Spleen (tissue), 11 donors: ENCODE results near the gene PITPNB. TPM values are rescaled to one million over a fixed set of nuclear protein-coding genes. Genes with fewer than 3 reads are reported as not detected.

Source experiments
- DNase-seq: peaks from one replicate; pipeline ENCODE4 v3.0.0-alpha.2; 2020
- H3K27ac ChIP-seq, 8 donors: fragments of 200-600 bp; sonication (generic) in 7 of 8; 1 replicate in 4 of 8; 2 replicates in 4 of 8; pipeline versions ENCODE4 v1.5.0 to v1.8.0; 2016 to 2021; ENCODE audit warnings: inconsistent platforms in 4 of 8, mild to moderate bottlenecking in 4 of 8, moderate library complexity in 1 of 8
- H3K27me3 ChIP-seq, 7 donors: fragments of 200-600 bp; sonication (generic) in 6 of 7; replicated peaks in 1 of 7; 1 replicate in 4 of 7; 2 replicates in 3 of 7; pipeline versions ENCODE4 v1.5.0 to v1.8.0; 2016 to 2021; ENCODE audit warnings: inconsistent platforms in 3 of 7, mild to moderate bottlenecking in 1 of 7
- H3K36me3 ChIP-seq, 6 donors: fragments of 200-600 bp; sonication (generic) in 5 of 6; 1 replicate in 4 of 6; 2 replicates in 2 of 6; pipeline versions ENCODE4 v1.5.0 to v1.8.0; 2016 to 2021; ENCODE audit warnings: inconsistent platforms in 2 of 6
- H3K4me1 ChIP-seq, 6 donors: fragments of 200-600 bp; sonication (generic) in 5 of 6; 1 replicate in 3 of 6; 2 replicates in 3 of 6; pipeline versions ENCODE4 v1.5.0 to v1.8.0; 2016 to 2021; ENCODE audit warnings: inconsistent platforms in 3 of 6
- H3K4me3 ChIP-seq, 8 donors: fragments of 200-600 bp; sonication (generic) in 7 of 8; 1 replicate in 4 of 8; 2 replicates in 4 of 8; pipeline versions ENCODE4 v1.5.0 to v1.8.0; 2016 to 2021; ENCODE audit warnings: inconsistent platforms in 4 of 8, mild to moderate bottlenecking in 4 of 8, moderate library complexity in 2 of 8
- H3K9me3 ChIP-seq, 8 donors: fragments of 200-600 bp; sonication (generic) in 7 of 8; 1 replicate in 4 of 8; 2 replicates in 4 of 8; pipeline versions ENCODE4 v1.5.0 to v1.8.0; 2016 to 2021; ENCODE audit warnings: inconsistent platforms in 4 of 8
- POLR2A ChIP-seq, 3 donors: fragments of 450-650 bp; IDR thresholded peaks; one replicate each; pipeline ENCODE4 v1.5.1; 2017; ENCODE audit warnings: antibody characterized with exemption in 3 of 3, mild to moderate bottlenecking in 1 of 3
- POLR2AphosphoS5 ChIP-seq, 3 donors: sonication (generic); formaldehyde crosslinking; IDR thresholded peaks; one replicate each; pipeline ENCODE4 v1.5.1; 2017; ENCODE audit warnings: antibody characterized with exemption in 3 of 3
- WGBS, 5 donors: extraction: QIAGEN DNeasy Blood & Tissue Kit in 3 of 5; methylation state at CpG; one replicate each; pipeline versions ENCODE4 v1.1.5 to v1.1.7; 2013 to 2018; 5-methylcytosine and 5-hydroxymethylcytosine counted together
- intact Hi-C: fragments of 100-400 bp; cut with DNase I; formaldehyde crosslinking; loops from one replicate; pipeline ENCODE4 v1.15.0; 2023; ENCODE audit warnings: low total_unique reads
- polyA plus RNA-seq, 3 donors: library from polyadenylated mRNA; stranded (reverse); fragments of 200-250 nt; gene quantifications; one replicate each; pipeline ENCODE4 v1.2.1, GENCODE V29; 2013
- total RNA-seq, 7 donors: library from RNA; depleted of rRNA in 3 of 7; stranded (reverse); fragments of >200 nt in 3 of 7; fragmentation: NEBNext Ultra II Directional in 4 of 7; extraction: Animal tissue kit (Norgen Biotek cat#: 25700) in 4 of 7; gene quantifications; one replicate each; pipeline versions ENCODE4 v1.1.0 to v1.2.1, GENCODE V29; 2016 to 2021
- TF ChIP-seq, protein P1 (sequence below), 11 experiments: fragments of 200-600 bp in 7 of 11; fragments of 450-650 bp in 4 of 11; sonication (generic) in 4 of 11; IDR thresholded peaks in 8 of 11; conservative IDR thresholded peaks in 3 of 11; 1 replicate in 7 of 11; 2 replicates in 4 of 11; pipeline versions ENCODE4 v1.4.0 to v1.8.0; 2016 to 2021; ENCODE audit warnings: antibody characterized with exemption in 11 of 11, inconsistent platforms in 4 of 11, mild to moderate bottlenecking in 1 of 11
- donor health status: healthy with polysubstance abuse.
- donor health status: DM: no; HTN: no; CAD: no; lungs with moderate emphysema.
- donor health status: DM: no; HTN: no; CAD: no.
- donor health status: Bipolar disorder and iron deficiency.
- donor health status: healthy.
- donor health status: DM: no; HTN: no; CAD: no.
- donor health status: DM: yes; HTN: yes; CAD: no.

PITPNB gene
- total and polyA plus RNA-seq, 10 donors: 17.5 to 67.2 (median 48.9) TPM

DNA sequence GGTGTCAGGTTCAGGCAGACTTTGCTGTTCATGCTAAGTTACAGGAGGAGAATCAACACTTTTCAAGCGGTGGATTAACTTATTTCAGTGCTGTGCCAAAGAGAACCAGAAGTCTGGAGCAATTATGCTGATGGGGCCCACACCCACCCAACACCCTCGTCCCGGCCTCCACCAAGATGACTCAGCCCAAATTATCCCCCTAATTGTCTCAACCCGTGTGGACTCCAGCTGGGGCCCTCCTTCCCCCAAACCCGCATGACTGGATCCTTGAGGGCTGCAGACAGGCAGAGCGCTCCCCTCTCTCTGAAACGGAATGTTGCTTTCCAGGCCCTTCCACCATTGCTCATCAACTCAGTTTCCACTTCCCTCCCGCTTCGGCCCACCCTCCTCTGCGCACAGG lies 82.9 kb downstream of the PITPNB start:
- DNase-seq: no peak
- Histone ChIP-seq H3K4me1 (no peaks in the 10 kb centered on the region), H3K36me3 (peaks cover 0 to 18% (median 0%) of the 10 kb centered on the region in 6 donors), H3K4me3 (no peak overlapping the region), H3K27me3 (no peaks in the 10 kb centered on the region), H3K9me3 (peaks cover 0 to 10% (median 3%) of the 10 kb centered on the region in 8 donors), H3K27ac (no peak overlapping the region)
- TF ChIP-seq POLR2AphosphoS5 (IDR thresholded peaks at IDR 0.05) (no peak), POLR2A (IDR thresholded peaks at IDR 0.05) (no peak)
- TF ChIP-seq, protein P1, sequence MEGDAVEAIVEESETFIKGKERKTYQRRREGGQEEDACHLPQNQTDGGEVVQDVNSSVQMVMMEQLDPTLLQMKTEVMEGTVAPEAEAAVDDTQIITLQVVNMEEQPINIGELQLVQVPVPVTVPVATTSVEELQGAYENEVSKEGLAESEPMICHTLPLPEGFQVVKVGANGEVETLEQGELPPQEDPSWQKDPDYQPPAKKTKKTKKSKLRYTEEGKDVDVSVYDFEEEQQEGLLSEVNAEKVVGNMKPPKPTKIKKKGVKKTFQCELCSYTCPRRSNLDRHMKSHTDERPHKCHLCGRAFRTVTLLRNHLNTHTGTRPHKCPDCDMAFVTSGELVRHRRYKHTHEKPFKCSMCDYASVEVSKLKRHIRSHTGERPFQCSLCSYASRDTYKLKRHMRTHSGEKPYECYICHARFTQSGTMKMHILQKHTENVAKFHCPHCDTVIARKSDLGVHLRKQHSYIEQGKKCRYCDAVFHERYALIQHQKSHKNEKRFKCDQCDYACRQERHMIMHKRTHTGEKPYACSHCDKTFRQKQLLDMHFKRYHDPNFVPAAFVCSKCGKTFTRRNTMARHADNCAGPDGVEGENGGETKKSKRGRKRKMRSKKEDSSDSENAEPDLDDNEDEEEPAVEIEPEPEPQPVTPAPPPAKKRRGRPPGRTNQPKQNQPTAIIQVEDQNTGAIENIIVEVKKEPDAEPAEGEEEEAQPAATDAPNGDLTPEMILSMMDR (IDR thresholded peaks at IDR 0.05 in 8 of 11, conservative IDR thresholded peaks at IDR 0.05 in 3 of 11): no peak
- intact Hi-C loops: no loop called here
- WGBS, 5 donors: 70 to 85% (median 81%) methylated on average over 10 of the region's 10 CpGs

DNA sequence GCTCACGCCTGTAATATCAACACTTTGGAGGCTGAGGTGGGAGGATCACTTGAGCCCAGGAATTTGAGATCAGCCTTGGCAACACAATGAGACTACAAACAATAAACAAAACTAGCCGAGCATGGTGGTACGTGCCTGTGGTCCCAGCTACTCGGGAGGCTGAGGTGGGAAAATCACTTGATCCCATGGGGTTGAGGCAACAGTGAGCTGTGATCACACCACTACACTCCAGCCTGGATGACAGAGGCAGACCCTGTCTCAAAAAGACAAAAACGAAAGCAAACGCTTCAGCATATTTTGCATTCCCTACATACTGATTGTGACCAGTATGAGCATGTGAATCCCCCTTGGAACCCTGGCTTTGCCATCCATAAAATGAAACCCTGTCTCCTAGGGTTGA lies 83.6 kb downstream of the PITPNB start:
- Histone ChIP-seq H3K4me1 (no peaks in the 10 kb centered on the region), H3K36me3 (peaks cover 0 to 13% (median 0%) of the 10 kb centered on the region in 6 donors), H3K27ac (no peak overlapping the region), H3K4me3 (no peak overlapping the region), H3K27me3 (no peaks in the 10 kb centered on the region), H3K9me3 (peaks cover 0 to 10% (median 3%) of the 10 kb centered on the region in 8 donors)
- TF ChIP-seq, protein P1 (IDR thresholded peaks at IDR 0.05 in 8 of 11, conservative IDR thresholded peaks at IDR 0.05 in 3 of 11): no peak
- TF ChIP-seq POLR2A (IDR thresholded peaks at IDR 0.05) (no peak), POLR2AphosphoS5 (IDR thresholded peaks at IDR 0.05) (no peak)
- no peak for DNase-seq
- intact Hi-C loops: no loop called here
- WGBS, 5 donors: 81 to 92% (median 90%) methylated on average over 6 of the region's 6 CpGs

GRCh38 chr22:27834364-27835185 lies 84.5 kb downstream of the PITPNB start:
- 89 to 95% (median 93%) methylated on average over 11 to 20 of the region's 20 CpGs for WGBS, 5 donors
- intact Hi-C loops: no loop called here
- peaks cover 0 to 13% (median 0%) of the 10 kb centered on the region in 6 donors for H3K36me3 ChIP-seq
- peaks cover 0 to 10% (median 3%) of the 10 kb centered on the region in 8 donors for H3K9me3 ChIP-seq
- H3K27ac ChIP-seq: no peak overlapping the region
- no peaks in the 10 kb centered on the region for H3K27me3 ChIP-seq
- no peaks in the 10 kb centered on the region for H3K4me1 ChIP-seq
- TF ChIP-seq POLR2AphosphoS5 (IDR thresholded peaks at IDR 0.05) (no peak), POLR2A (IDR thresholded peaks at IDR 0.05) (no peak)
- TF ChIP-seq, protein P1 (IDR thresholded peaks at IDR 0.05 in 8 of 11, conservative IDR thresholded peaks at IDR 0.05 in 3 of 11): no peak
- no peak overlapping the region for H3K4me3 ChIP-seq
- no peak for DNase-seq

DNA sequence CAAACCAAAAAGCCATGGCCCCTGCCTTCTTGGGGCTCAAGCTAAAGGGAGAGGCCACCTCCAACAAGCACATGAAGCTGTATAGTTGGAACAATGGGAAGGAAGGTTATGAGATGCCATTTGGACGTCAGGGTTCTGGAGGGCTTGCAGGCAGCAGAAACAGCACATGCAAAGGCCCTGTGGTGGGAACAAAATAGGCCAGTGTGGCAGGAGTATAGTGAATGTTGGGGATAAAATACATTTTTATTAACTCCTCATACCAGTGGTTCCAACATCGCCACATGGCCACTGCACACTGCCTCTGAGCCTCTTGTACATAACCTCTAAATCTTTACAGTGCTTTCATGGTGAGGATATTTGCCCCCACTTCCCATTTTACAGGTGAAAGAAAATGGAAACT lies 85.3 kb downstream of the PITPNB start:
- Histone ChIP-seq H3K9me3 (peaks cover 0 to 10% (median 3%) of the 10 kb centered on the region in 8 donors), H3K27ac (no peak overlapping the region), H3K27me3 (no peaks in the 10 kb centered on the region), H3K36me3 (peaks cover 0 to 11% (median 0%) of the 10 kb centered on the region in 6 donors), H3K4me3 (no peak overlapping the region), H3K4me1 (no peaks in the 10 kb centered on the region)
- TF ChIP-seq, protein P1 (IDR thresholded peaks at IDR 0.05 in 8 of 11, conservative IDR thresholded peaks at IDR 0.05 in 3 of 11): no peak
- TF ChIP-seq POLR2A (IDR thresholded peaks at IDR 0.05) (no peak), POLR2AphosphoS5 (IDR thresholded peaks at IDR 0.05) (no peak)
- DNase-seq: no peak
- WGBS, 5 donors: 41 to 97% (median 90%) methylated on average over 2 of the region's 2 CpGs
- intact Hi-C loops: no loop called here
